ENCODE data around the gene KHDC1L.
"Not testable (repeated sequence)": the region's sequence is repeated elsewhere in the genome, so short reads cannot be mapped to it uniquely, and the experiment has no call there.

KHDC1L gene

DNA sequence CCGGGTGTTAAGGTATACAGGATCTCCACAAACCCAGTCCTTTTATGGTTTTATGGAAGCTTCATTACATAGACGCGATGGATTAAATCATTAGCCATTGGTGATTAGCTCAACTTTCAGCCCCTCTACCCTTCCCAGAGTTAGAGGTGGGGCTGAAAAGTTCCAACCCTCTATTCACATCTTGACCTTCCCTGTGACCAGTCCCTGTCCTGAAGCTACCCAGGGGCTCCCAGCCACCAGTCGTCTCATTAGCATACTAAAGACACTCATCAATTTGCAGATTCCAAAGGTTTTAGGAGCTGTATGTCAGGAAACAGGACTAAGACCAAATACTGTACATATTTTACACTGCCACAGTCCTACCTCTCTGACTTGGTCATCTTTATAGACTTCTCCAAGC is 21.0 kb downstream of the KHDC1L start:
- DNase-seq: no peak

DNA sequence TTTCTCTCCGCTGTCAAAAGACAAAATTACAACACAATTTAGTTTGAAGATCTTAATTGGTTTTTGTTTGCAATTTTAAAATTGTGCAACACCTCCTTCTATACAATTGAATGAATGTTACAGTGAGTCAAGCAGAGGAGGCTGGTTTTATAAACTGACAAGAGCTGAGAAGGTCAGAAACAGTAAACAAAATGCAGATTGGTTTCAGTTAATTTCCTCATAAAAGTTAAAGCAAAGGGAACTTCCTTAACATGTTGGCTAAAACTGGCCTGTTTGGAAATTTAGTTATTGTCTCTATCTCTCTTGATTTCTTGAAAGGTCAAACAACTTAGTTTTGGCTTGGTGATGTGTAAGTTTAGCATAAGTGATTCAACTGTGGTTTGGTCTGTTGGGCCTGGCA is 22.2 kb downstream of the KHDC1L start:
- no peak for DNase-seq

DNA sequence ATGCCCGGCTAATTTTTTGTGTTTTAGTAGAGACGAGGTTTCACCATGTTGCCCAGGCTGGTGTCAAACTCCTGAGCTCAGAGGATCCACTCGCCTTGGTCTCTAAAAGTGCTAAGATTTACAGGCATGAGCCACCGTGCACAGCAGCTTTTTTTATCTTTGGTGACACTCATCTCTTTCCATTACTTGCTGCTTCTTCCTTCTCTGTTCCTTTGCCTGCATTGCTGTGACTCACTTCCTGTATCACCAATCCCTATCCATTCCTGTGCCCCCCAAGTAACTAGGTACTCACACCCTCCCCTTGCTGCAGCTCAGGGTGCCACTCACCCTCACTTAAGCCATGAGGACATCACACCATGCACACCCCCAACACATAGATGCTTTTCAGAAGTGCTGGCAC is 24.6 kb downstream of the KHDC1L start:
- no peak for DNase-seq

DNA sequence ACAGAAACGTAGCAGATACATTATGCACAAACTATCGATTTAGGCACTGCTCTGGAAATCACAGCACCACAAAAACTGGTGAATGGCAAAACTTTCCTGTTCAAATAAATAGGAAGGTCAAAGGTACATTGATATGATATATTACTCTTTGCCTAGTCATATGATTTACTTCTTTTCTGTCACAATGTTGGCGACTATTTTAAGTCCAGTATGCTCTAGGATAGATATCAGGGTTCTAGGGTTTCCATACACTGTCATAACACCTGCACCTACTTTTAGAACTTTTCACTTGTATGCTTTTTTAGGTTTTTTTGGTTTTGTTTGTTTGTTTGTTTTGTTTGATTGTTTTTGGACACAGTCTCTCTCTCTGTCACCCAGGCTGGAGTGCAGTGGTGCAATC is 25.0 kb downstream of the KHDC1L start:
- DNase-seq: no peak

DNA sequence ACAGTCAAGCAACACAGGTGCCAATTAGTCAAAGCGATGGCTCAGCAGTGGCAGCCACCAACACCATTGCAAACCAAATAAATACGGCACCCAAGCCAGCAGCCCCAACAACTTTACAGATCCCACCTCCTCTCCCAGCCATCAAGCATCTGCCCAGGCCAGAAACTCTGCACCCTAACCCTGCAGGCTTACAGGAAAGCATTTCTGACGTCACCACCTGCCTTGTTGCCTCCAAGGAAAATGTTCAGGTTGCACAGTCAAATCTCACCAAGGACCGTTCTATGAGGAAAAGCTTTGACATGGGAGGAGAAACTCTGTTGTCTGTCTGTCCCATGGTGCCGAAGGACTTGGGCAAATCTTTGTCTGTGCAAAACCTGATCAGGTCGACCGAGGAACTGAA is 30.6 kb downstream of the KHDC1L start:
- DNase-seq: no peak

DNA sequence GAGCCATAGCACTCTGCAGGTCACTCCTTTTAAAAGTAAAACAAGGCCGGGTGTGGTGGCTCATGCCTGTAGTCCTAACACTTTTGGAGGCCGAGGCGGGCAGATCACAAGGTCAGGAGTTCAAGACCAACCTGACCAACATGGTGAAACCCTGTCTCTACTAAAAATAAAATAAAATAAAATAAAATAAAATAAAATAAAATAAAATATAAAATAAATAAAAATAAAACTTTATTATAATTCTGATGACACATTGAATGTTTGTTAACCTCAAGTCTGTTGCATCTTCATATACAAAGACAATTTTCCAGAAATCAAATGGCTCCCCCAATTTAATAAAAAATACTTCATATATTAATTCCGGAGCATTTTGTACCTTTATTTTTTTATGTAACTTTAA is 32.0 kb downstream of the KHDC1L start:
- not testable (repeated sequence) for DNase-seq

DNA sequence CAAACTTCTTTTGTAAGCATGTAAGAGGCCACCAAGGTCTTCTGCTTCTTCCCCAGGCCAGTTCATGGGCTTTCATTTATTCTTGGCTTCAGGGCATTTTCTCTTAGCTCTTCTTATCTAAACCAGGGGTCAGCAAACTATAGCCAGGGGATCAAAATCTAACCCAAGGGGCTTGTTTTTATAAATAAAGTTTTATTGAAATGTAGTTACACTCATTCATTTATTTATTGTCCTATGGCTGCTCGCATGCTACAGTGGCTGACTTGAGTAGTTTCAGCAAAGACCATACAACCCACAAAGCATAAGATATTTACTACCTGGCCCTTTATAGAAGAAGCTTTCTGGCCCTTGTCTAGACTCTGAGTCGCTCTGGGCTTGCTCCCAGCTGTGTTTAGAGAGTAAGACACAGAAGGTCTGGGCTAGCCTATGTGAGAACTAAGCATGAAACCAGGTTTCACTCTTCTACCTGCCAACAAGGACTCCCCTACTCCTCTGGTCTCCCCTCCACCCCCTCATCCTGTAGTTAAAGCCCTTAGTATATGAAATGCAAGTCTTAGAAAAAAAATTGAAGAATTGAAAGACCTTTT is 43.2 kb downstream of the KHDC1L start:
- DNase-seq: no peak

DNA sequence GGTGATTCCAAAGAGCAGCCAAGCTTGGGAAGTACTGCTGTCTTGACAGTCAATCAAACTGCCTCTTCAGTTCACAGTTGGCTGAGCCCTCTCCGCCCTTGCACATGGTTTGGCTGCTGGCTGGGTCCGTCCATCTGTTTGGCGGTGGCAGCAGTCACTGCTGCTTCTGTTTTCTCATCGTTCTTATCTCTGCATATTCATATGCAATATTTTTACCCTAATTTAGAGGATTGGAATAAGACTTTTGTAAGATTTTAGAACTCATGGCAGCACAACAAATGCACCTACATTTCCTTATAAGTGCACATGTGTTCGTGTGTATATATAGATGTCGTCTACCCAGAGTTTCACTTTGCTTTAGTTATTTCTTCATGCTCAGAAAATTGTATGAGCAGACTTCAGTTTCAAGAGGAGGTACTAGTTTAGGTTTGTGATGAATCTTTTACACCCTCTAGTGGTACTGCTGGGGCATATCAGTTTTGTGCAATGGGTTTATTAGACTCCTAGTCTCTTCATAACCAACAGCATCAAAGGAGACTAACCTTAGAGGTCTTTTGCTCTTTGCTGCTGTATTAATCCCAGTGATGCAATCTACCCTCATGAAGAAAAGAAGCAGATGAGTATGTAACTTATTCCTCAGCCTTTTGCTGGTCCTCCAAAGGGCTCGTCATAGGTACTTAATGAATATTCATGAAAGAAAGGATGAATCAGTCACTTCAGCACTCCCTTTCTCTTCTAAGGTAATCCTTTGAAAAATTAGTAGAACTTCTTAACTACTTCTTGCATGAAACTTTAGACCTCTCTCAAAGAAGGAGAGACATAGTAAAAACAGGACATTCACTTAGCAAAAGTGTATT is 44.3 kb downstream of the KHDC1L start:
- peak; percentile 35 for DNase-seq

DNA sequence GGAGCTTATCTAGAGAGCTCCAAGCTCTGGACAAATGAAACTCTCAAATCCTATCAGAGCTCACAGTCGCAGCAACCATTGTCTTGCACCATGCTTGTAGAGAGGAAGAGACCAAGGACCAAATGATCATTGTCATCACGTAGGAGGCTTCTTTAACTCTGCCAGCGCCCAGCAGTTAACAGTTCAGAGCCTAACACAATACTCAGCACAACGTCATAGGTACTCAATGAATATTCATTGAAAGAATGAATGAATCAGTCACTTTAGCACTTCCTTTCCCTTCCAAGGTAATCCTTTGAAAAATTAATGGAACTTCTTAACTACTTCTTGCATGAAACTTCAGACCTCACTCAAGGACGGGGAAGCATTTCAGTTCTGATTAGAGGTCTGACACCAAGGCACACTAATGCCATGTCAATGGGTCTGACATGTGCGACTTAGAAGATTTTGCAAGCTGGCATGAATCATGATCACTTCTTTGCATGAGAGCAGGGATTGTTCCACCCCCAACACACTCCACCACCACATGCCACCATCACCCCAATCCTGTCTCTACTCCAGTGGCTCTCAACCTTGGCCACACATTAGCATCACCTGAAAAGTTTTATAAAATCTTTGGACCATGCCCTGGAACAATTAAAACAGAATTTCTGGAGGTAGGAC is 45.1 kb downstream of the KHDC1L start:
- no peak for DNase-seq

DNA sequence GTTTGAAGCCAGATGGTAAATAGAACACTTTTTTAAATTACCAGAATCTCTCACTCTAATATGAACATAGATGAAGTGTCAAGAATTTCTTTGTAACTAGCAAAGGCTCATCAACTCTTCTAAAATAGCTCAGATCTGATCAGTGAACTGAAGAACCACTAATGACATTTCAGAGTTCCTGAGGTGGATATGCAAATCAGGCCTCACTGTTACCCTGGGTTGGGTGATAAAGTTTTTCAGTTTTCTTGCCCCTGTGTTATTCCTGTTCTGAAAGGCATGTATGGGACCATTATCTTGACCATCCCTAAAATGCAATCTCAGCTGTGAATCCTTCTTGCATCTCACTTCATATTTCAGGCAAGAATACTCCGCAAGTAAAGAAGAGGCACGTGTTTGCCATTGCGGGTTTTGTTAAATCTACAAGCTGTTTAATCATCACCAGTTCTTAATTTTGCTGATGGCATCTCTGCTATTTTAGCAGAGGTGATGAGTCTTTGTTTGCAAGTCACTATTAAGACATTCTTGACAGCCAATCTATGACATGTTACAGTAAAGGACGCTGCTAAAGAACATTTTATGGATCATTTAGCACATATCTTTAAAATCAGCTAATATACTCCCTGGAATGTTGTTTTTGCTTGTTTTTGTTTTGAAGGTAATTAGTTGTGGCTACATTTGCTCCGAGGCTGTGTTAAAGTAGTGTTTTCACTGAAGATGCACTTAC is 47.9 kb downstream of the KHDC1L start:
- DNase-seq: no peak

DNA sequence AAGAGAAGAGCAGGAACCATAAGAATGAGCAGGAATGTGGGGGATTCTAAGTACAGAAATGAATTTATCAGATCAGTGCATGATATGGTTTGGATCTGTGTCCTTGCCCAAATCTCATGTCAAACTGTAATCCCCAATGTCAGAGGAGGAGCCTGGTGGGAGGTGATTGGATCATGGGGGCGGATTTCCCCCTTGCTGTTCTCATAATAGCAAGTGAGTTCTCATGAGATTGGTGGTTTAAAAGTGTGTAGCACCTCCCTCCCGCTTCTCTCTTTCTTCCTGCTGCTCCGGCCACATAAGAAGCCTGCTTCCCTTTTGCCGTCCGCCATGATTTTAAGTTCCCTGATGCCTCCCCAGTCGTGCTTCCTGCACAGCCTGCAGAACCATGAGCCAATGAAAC is 49.2 kb downstream of the KHDC1L start:
- no peak for DNase-seq

DNA sequence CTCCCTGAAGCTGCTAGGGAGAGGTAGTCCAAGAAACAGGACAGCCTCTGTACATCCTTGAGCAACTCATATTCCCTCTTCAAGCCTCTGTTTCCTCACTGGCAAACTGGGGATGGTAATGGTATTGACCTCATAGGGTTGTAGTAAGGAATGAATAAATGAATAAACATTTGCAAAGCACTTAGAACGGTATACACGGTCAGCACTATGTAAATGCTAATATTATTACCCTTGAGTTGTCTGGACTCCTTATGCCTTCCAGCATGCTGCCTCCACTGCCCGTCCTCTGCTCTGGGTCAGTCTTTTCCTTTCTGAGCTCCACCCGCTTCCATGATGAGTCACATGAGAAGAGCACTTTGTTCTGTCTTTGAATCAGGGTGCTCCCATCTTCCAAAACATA is 50.6 kb downstream of the KHDC1L start:
- DNase-seq: no peak
